ENCODE data around the gene NACA2. TPM values are rescaled to one million over a fixed set of nuclear protein-coding genes. Genes with fewer than 3 reads are reported as not detected.
"Not testable (repeated sequence)": the region's sequence is repeated elsewhere in the genome, so short reads cannot be mapped to it uniquely, and the experiment has no call there.

The NACA2 gene
- total and polyA plus RNA-seq, 7 donors, result 0.04 TPM; not detected in 6

DNA sequence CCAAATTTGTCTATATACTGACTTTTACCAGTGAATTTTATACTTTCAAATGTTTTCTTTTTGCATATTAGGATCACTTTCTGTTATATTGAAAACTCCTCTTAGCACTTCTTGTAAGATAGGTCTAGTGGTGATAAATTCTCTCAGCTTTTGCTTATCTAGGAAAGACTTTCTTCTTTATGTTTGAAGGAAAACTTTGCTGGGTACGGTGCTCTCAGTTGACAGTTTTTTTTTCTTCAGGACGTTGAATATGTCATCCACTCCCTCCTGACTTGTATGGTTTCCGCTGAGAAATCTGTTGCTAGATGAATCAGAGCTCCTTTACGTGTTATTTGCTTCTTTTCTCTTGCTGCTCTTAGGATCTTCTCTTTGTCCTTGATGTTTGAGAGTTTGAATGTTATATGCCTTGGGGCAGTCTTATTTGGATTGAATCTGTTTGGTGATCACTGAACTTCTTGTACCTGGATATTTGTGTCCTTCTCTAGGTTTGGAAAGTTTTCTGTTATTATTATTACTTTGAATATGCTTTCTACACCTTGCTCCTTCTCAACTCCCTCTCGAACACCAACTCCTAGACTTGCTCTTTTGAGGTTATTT lies 44.0 kb upstream of the NACA2 start:
- DNase-seq (no peak), ATAC-seq (no peak)
- H3K27me3 ChIP-seq (ENCODE audit: insufficient read depth in 3 of 3, low read length in 2 of 3), result no peaks in the 10 kb centered on the region
- intact Hi-C loops (cut with DNase I), result loop anchor here in 1 of 2 donors (10.0 kb wide), 1 partner anchor 200 kb away; no protein-coding TSS in a partner anchor
- H3K9me3 ChIP-seq, result peaks cover 4% of the 10 kb centered on the region
- no peaks in the 10 kb centered on the region for H3K4me1 ChIP-seq
- H3K4me3 ChIP-seq, result no peak overlapping the region
- TF ChIP-seq, protein P1, sequence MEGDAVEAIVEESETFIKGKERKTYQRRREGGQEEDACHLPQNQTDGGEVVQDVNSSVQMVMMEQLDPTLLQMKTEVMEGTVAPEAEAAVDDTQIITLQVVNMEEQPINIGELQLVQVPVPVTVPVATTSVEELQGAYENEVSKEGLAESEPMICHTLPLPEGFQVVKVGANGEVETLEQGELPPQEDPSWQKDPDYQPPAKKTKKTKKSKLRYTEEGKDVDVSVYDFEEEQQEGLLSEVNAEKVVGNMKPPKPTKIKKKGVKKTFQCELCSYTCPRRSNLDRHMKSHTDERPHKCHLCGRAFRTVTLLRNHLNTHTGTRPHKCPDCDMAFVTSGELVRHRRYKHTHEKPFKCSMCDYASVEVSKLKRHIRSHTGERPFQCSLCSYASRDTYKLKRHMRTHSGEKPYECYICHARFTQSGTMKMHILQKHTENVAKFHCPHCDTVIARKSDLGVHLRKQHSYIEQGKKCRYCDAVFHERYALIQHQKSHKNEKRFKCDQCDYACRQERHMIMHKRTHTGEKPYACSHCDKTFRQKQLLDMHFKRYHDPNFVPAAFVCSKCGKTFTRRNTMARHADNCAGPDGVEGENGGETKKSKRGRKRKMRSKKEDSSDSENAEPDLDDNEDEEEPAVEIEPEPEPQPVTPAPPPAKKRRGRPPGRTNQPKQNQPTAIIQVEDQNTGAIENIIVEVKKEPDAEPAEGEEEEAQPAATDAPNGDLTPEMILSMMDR (IDR thresholded peaks at IDR 0.05), result no peak
- no peaks in the 10 kb centered on the region for H3K36me3 ChIP-seq (ENCODE audit: insufficient read depth in 1 of 2, low read depth in 1 of 2)
- WGBS, 3 donors, result 75 to 78% (median 78%) methylated on average over 5 of the region's 5 CpGs
- no peak overlapping the region for H3K27ac ChIP-seq

GRCh38 chr17:61634011-61634539 lies 43.1 kb upstream of the NACA2 start:
- Histone ChIP-seq H3K27ac (no peak overlapping the region), H3K4me1 (no peaks in the 10 kb centered on the region), H3K4me3 (no peak overlapping the region), H3K9me3 (peaks cover 4% of the 10 kb centered on the region), H3K36me3 (ENCODE audit: insufficient read depth in 1 of 2, low read depth in 1 of 2) (no peaks in the 10 kb centered on the region), H3K27me3 (ENCODE audit: insufficient read depth in 3 of 3, low read length in 2 of 3) (no peaks in the 10 kb centered on the region)
- intact Hi-C loops (cut with DNase I), result loop anchor here in 1 of 2 donors (10.0 kb wide), 1 partner anchor 201 kb away; no protein-coding TSS in a partner anchor
- DNase-seq (no peak), ATAC-seq (no peak)
- TF ChIP-seq, protein P1 (IDR thresholded peaks at IDR 0.05), result no peak

DNA sequence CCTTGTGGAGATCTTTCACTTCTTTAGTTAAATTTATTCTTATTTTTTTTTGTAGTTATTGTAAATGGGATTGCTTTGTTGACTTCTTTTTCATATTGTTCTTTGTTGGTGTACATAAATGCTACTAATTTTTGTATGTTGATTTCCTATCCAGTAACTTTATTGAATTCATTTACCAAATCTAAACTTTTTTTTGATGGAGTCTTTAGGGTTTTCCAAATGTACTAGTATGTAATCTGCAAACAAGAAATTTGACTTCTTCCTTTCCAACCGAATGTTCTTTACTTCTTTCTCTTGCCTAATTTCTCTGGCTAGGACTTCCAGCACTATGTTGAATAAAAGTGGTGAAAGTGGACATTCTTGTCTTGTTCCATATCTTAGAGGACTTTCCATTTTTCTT lies 41.8 kb upstream of the NACA2 start:
- TF ChIP-seq, protein P1 (IDR thresholded peaks at IDR 0.05), result no peak
- H3K4me1 ChIP-seq, result no peaks in the 10 kb centered on the region
- no peak overlapping the region for H3K27ac ChIP-seq
- WGBS, 3 donors, result 84 to 94% (median 93%) methylated on average over 1 of the region's 1 CpG
- H3K9me3 ChIP-seq, result peaks cover 4% of the 10 kb centered on the region
- intact Hi-C loops (cut with DNase I), result loop anchor here in 1 of 2 donors (10.0 kb wide), 1 partner anchor 202 kb away; no protein-coding TSS in a partner anchor
- no peaks in the 10 kb centered on the region for H3K36me3 ChIP-seq (ENCODE audit: insufficient read depth in 1 of 2, low read depth in 1 of 2)
- no peak overlapping the region for H3K4me3 ChIP-seq
- ATAC-seq (no peak), DNase-seq (no peak)
- no peaks in the 10 kb centered on the region for H3K27me3 ChIP-seq (ENCODE audit: insufficient read depth in 3 of 3, low read length in 2 of 3)

GRCh38 chr17:61631800-61632199 lies 40.8 kb upstream of the NACA2 start:
- Histone ChIP-seq H3K27me3 (ENCODE audit: insufficient read depth in 3 of 3, low read length in 2 of 3) (no peaks in the 10 kb centered on the region), H3K27ac (no peak overlapping the region), H3K36me3 (ENCODE audit: insufficient read depth in 1 of 2, low read depth in 1 of 2) (no peaks in the 10 kb centered on the region), H3K9me3 (peaks cover 4% of the 10 kb centered on the region), H3K4me3 (no peak overlapping the region), H3K4me1 (no peaks in the 10 kb centered on the region)
- DNase-seq, result no peak
- TF ChIP-seq, protein P1 (IDR thresholded peaks at IDR 0.05), result no peak
- ATAC-seq, result no peak
- intact Hi-C loops (cut with DNase I), result loop anchor here in 1 of 2 donors (10.0 kb wide), 1 partner anchor 203 kb away; no protein-coding TSS in a partner anchor
- 63 to 67% (median 64%) methylated on average over 1 of the region's 1 CpG for whole genome bisulfite sequencing, 3 donors

- H3K27ac ChIP-seq; H3K9me3 ChIP-seq; ATAC-seq; H3K36me3 ChIP-seq (ENCODE audit: insufficient read depth in 1 of 2, low read depth in 1 of 2); intact Hi-C loops (cut with DNase I); H3K27me3 ChIP-seq (ENCODE audit: insufficient read depth in 3 of 3, low read length in 2 of 3); H3K4me1 ChIP-seq; DNase-seq; H3K4me3 ChIP-seq: not testable (repeated sequence)
- WGBS, 3 donors, result 72 to 79% (median 73%) methylated on average over 4 of the region's 4 CpGs
Measured at GRCh38 chr17:61628158-61628557, 37.1 kb upstream of the NACA2 start.

Measured in psoas muscle (tissue), 8 donors.